Measurements from ENCODE around the gene BOLA2.
"Not testable (repeated sequence)": the region's sequence is repeated elsewhere in the genome, so short reads cannot be mapped to it uniquely, and the experiment has no call there.

The BOLA2 gene

GRCh38 chr16:29454269-29454668 lies at the start of gene BOLA2, which contains the start of gene SLX1B:
Gene BOLA2, minus strand, starts transcription at chr16:29454351. Its CDS starts 98 bp downstream, at chr16:29454253.
Gene SLX1B, plus strand, starts transcription at chr16:29454533.
- DNase-seq, result not testable (repeated sequence)

GRCh38 chr16:29482276-29482675 lies 28.1 kb upstream of the BOLA2 start:
- DNase-seq, result not testable (repeated sequence)

- not testable (repeated sequence) for DNase-seq
Observed at GRCh38 chr16:29472065-29472464, 17.9 kb upstream of the BOLA2 start.

GRCh38 chr16:29469660-29470059 lies 15.5 kb upstream of the BOLA2 start:
- peak; percentile 31 for DNase-seq

GRCh38 chr16:29467654-29468366 lies 13.7 kb upstream of the BOLA2 start:
- not testable (repeated sequence) for DNase-seq

GRCh38 chr16:29466904-29467303 lies 12.8 kb upstream of the BOLA2 start:
- DNase-seq, result not testable (repeated sequence)

- not testable (repeated sequence) for DNase-seq
Observed at GRCh38 chr16:29465985-29466824, 12.1 kb upstream of the BOLA2 start.

- not testable (repeated sequence) for DNase-seq
Observed at GRCh38 chr16:29460647-29461030, 6.5 kb upstream of the BOLA2 start.

- not testable (repeated sequence) for DNase-seq
Observed at GRCh38 chr16:29459706-29460646, 5.8 kb upstream of the BOLA2 start, which contains the start of gene SULT1A4. Gene SULT1A4, plus strand, starts transcription at chr16:29459913. Its CDS starts 1,473 bp downstream, at chr16:29461386.

- not testable (repeated sequence) for DNase-seq
Observed at GRCh38 chr16:29457660-29458059, 3.5 kb upstream of the BOLA2 start.

GRCh38 chr16:29454828-29455227 lies 677 bp upstream of the BOLA2 start:
- not testable (repeated sequence) for DNase-seq

GRCh38 chr16:29453754-29454153 lies 397 bp downstream of the BOLA2 start:
- DNase-seq, result not testable (repeated sequence)

GRCh38 chr16:29425390-29425789 lies 28.8 kb downstream of the BOLA2 start:
- DNase-seq, result not testable (repeated sequence)

GRCh38 chr16:29423587-29423986 lies 30.6 kb downstream of the BOLA2 start:
- not testable (repeated sequence) for DNase-seq

GRCh38 chr16:29405249-29405648 lies 48.9 kb downstream of the BOLA2 start:
- DNase-seq, result not testable (repeated sequence)

Measured in activated gamma-delta T cell treated with Interleukin-2 at 50 U/mL for 16 hours (primary cell).